Activated CD4-positive, alpha-beta T cell treated with anti-CD3 and anti-CD28 coated beads, Interleukin-2, Interleukin-4, amounts not matched to agents 100 ng/mL and 50 ng/mL, durations not matched to agents 16 hours and 8 hours (primary cell): ENCODE results near the gene CRELD1.

Experiments
- DNase-seq: peaks from one replicate; pipeline ENCODE4 v3.0.0-alpha.2; 2020; ENCODE audit warnings: low spot score

The CRELD1 gene

GRCh38 chr3:9903904-9904303, 29.7 kb upstream of the CRELD1 start:
- DNase-seq, result no peak

GRCh38 chr3:9906480-9906879, 27.2 kb upstream of the CRELD1 start:
- DNase-seq, result no peak

- no peak for DNase-seq
Measured at GRCh38 chr3:9908286-9908685, 25.3 kb upstream of the CRELD1 start.

GRCh38 chr3:9909221-9910013, 24.2 kb upstream of the CRELD1 start:
- no peak for DNase-seq

- DNase-seq, result no peak
Measured at GRCh38 chr3:9911863-9912262, 21.8 kb upstream of the CRELD1 start.

GRCh38 chr3:9912294-9912935, 21.2 kb upstream of the CRELD1 start:
- no peak for DNase-seq

GRCh38 chr3:9913601-9914000, 20.0 kb upstream of the CRELD1 start:
- DNase-seq, result no peak

GRCh38 chr3:9914011-9914410, 19.6 kb upstream of the CRELD1 start:
- DNase-seq, result no peak

GRCh38 chr3:9914559-9915253, 18.9 kb upstream of the CRELD1 start:
- no peak for DNase-seq

GRCh38 chr3:9915254-9916141, 18.1 kb upstream of the CRELD1 start:
- no peak for DNase-seq

- no peak for DNase-seq
Measured at GRCh38 chr3:9916346-9916733, 17.3 kb upstream of the CRELD1 start.

GRCh38 chr3:9916734-9917680, 16.6 kb upstream of the CRELD1 start, which contains the start of gene IL17RC:
IL17RC (plus strand) TSS chr3:9917098; CDS start chr3:9917316, 218 bp downstream.
- no peak for DNase-seq

- no peak for DNase-seq
Measured at GRCh38 chr3:9917820-9918219, 15.8 kb upstream of the CRELD1 start.

- DNase-seq, result no peak
Measured at GRCh38 chr3:9918261-9919038, 15.2 kb upstream of the CRELD1 start.

- no peak for DNase-seq
Measured at GRCh38 chr3:9928158-9928557, 5.5 kb upstream of the CRELD1 start.

GRCh38 chr3:9930804-9931418, 2.7 kb upstream of the CRELD1 start:
- no peak for DNase-seq

- no peak for DNase-seq
Measured at GRCh38 chr3:9932535-9932842, 1.1 kb upstream of the CRELD1 start.

GRCh38 chr3:9932843-9933560, 632 bp upstream of the CRELD1 start:
- DNase-seq, result peak; percentile 89

GRCh38 chr3:9934235-9934621, 594 bp downstream of the CRELD1 start:
- no peak for DNase-seq
